HEK293 (cell line): ENCODE data around the gene PRR16.

ENCODE experiments used
- CTCF ChIA-PET: fragments of 350-600 bp; formaldehyde crosslinking; extraction: SDS; loops from one replicate; lab custom pipeline; 2021; ENCODE audit warnings: antibody characterized with exemption; lab: Yijun Ruan, JAX
- POLR2A ChIA-PET: fragments of 300-600 bp; formaldehyde crosslinking; extraction: SDS; loops from one replicate; lab custom pipeline; 2020; ENCODE audit warnings: antibody characterized with exemption, inconsistent platforms; lab: Yijun Ruan, JAX
- H3K27ac ChIP-seq: fragments of 200-500 bp; sonication (Bioruptor generic); 2 replicates; pipeline ENCODE4 v1.5.1; 2014; ENCODE audit warnings: low read depth, low read length, control low read depth, inconsistent platforms; ENCODE audit errors: extremely low read depth
- H3K36me3 ChIP-seq, 2 experiments: fragments of 200-500 bp in 1 of 2; sonication (Bioruptor generic) in 1 of 2; 1 replicate in 1 of 2; 2 replicates in 1 of 2; pipeline ENCODE4 v1.5.1; 2014 to 2017; ENCODE audit warnings: inconsistent platforms in 2 of 2, low read length in 2 of 2; ENCODE audit not compliant: control insufficient read depth in 2 of 2, insufficient read depth in 1 of 2
- H3K4me1 ChIP-seq: fragments of 200-500 bp; sonication (Bioruptor generic); 2 replicates; pipeline ENCODE4 v1.5.1; 2014; ENCODE audit warnings: mild to moderate bottlenecking, low read length, inconsistent platforms; ENCODE audit not compliant: control insufficient read depth, insufficient read depth
- H3K4me3 ChIP-seq: 2 replicates; pipeline ENCODE4 v1.5.1; 2011; ENCODE audit warnings: low read depth, mild to moderate bottlenecking, control low read depth, low read length, moderate library complexity
- H3K9me3 ChIP-seq: fragments of 200-500 bp; sonication (Bioruptor generic); 2 replicates; pipeline ENCODE4 v1.5.1; 2014; ENCODE audit warnings: low read depth, low read length, inconsistent platforms; ENCODE audit not compliant: control insufficient read depth, insufficient read depth
- BCL6B ChIP-seq: fragments of 450-650 bp; formaldehyde crosslinking; IDR thresholded peaks from 2 replicates; pipeline ENCODE4 v1.5.1; 2017; ENCODE audit warnings: missing biosample characterization, missing genetic modification characterization
- EGR2 ChIP-seq: fragments of 450-650 bp; formaldehyde crosslinking; IDR thresholded peaks from 2 replicates; pipeline ENCODE4 v1.5.1; 2016; ENCODE audit warnings: low read depth, missing biosample characterization, missing genetic modification characterization
- GLI4 ChIP-seq: fragments of 450-650 bp; formaldehyde crosslinking; IDR thresholded peaks from 2 replicates; pipeline ENCODE4 v1.5.1; 2016; ENCODE audit warnings: missing biosample characterization, missing genetic modification characterization
- HOXA7 ChIP-seq: sonication (generic); formaldehyde crosslinking; IDR thresholded peaks from 2 replicates; pipeline ENCODE4 v1.8.1; 2022; ENCODE audit warnings: missing genetic modification reagents, borderline replicate concordance
- INSM2 ChIP-seq: fragments of 450-650 bp; formaldehyde crosslinking; IDR thresholded peaks from 2 replicates; pipeline ENCODE4 v1.5.1; 2016; ENCODE audit warnings: missing biosample characterization, missing genetic modification characterization
- KLF16 ChIP-seq: fragments of 450-650 bp; formaldehyde crosslinking; IDR thresholded peaks from 2 replicates; pipeline ENCODE4 v1.5.1; 2017; ENCODE audit warnings: missing biosample characterization, missing genetic modification characterization
- KLF17 ChIP-seq: fragments of 450-650 bp; formaldehyde crosslinking; IDR thresholded peaks from 2 replicates; pipeline ENCODE4 v1.5.1; 2016; ENCODE audit warnings: missing biosample characterization, missing genetic modification characterization
- PRDM4 ChIP-seq: fragments of 450-650 bp; formaldehyde crosslinking; IDR thresholded peaks from 2 replicates; pipeline ENCODE4 v1.5.1; 2017; ENCODE audit warnings: missing biosample characterization, missing genetic modification characterization
- SCRT2 ChIP-seq: fragments of 450-650 bp; formaldehyde crosslinking; IDR thresholded peaks from 2 replicates; pipeline ENCODE4 v1.5.1; 2016; ENCODE audit warnings: missing biosample characterization, missing genetic modification characterization
- TCF7L2 ChIP-seq: IDR thresholded peaks from 2 replicates; pipeline ENCODE4 v1.6.1; 2011; ENCODE audit warnings: low read depth, mild to moderate bottlenecking, inconsistent platforms, low read length, moderate library complexity, borderline replicate concordance
- ZBTB11 ChIP-seq: fragments of 450-650 bp; formaldehyde crosslinking; conservative IDR thresholded peaks from 2 replicates; pipeline ENCODE4 v1.5.1; 2016; ENCODE audit warnings: low read depth, missing biosample characterization, missing genetic modification characterization
- ZBTB17 ChIP-seq: fragments of 450-650 bp; formaldehyde crosslinking; IDR thresholded peaks from 2 replicates; pipeline ENCODE4 v1.5.1; 2016; ENCODE audit warnings: missing biosample characterization, missing genetic modification characterization
- ZBTB48 ChIP-seq: fragments of 450-650 bp; formaldehyde crosslinking; IDR thresholded peaks from 2 replicates; pipeline ENCODE4 v1.5.1; 2016; ENCODE audit warnings: missing biosample characterization, missing genetic modification characterization
- ZEB2 ChIP-seq: fragments of 450-650 bp; formaldehyde crosslinking; IDR thresholded peaks from 2 replicates; pipeline ENCODE4 v1.5.1; 2016; ENCODE audit warnings: missing biosample characterization, missing genetic modification characterization
- ZNF138 ChIP-seq: fragments of 450-650 bp; formaldehyde crosslinking; IDR thresholded peaks from 2 replicates; pipeline ENCODE4 v1.5.1; 2016; ENCODE audit warnings: missing biosample characterization, missing genetic modification characterization, borderline replicate concordance
- ZNF211 ChIP-seq: fragments of 450-650 bp; formaldehyde crosslinking; IDR thresholded peaks from 2 replicates; pipeline ENCODE4 v1.5.1; 2016; ENCODE audit warnings: low read depth, missing biosample characterization, missing genetic modification characterization
- ZNF221 ChIP-seq: fragments of 450-650 bp; formaldehyde crosslinking; IDR thresholded peaks from 2 replicates; pipeline ENCODE4 v1.5.1; 2017; ENCODE audit warnings: missing biosample characterization, missing genetic modification characterization, borderline replicate concordance
- ZNF302 ChIP-seq: fragments of 450-650 bp; formaldehyde crosslinking; IDR thresholded peaks from 2 replicates; pipeline ENCODE4 v1.5.1; 2016; ENCODE audit warnings: missing biosample characterization, missing genetic modification characterization, low read depth
- ZNF37A ChIP-seq: fragments of 450-650 bp; IDR thresholded peaks from 2 replicates; pipeline ENCODE4 v1.5.1; 2018; ENCODE audit warnings: missing biosample characterization, missing genetic modification characterization
- ZNF398 ChIP-seq: fragments of 450-650 bp; formaldehyde crosslinking; IDR thresholded peaks from 2 replicates; pipeline ENCODE4 v1.5.1; 2017; ENCODE audit warnings: missing biosample characterization, missing genetic modification characterization
- ZNF404 ChIP-seq: fragments of 450-650 bp; formaldehyde crosslinking; IDR thresholded peaks from 2 replicates; pipeline ENCODE4 v1.5.1; 2017; ENCODE audit warnings: missing biosample characterization, missing genetic modification characterization
- ZNF473 ChIP-seq: fragments of 450-650 bp; formaldehyde crosslinking; IDR thresholded peaks from 2 replicates; pipeline ENCODE4 v1.5.1; 2017; ENCODE audit warnings: missing biosample characterization, missing genetic modification characterization
- ZNF529 ChIP-seq: fragments of 450-650 bp; formaldehyde crosslinking; IDR thresholded peaks from 2 replicates; pipeline ENCODE4 v1.5.1; 2017; ENCODE audit warnings: missing genetic modification characterization, missing biosample characterization; ENCODE audit not compliant: insufficient replicate concordance
- ZNF624 ChIP-seq: fragments of 450-650 bp; formaldehyde crosslinking; IDR thresholded peaks from 2 replicates; pipeline ENCODE4 v1.5.1; 2017; ENCODE audit warnings: missing biosample characterization, missing genetic modification characterization
- ZNF76 ChIP-seq: fragments of 450-650 bp; formaldehyde crosslinking; IDR thresholded peaks from 2 replicates; pipeline ENCODE4; 2016; ENCODE audit warnings: low read depth, missing biosample characterization, missing genetic modification characterization, borderline replicate concordance

Gene PRR16

GRCh38 chr5:120640778-120641177 lies 176.7 kb downstream of the PRR16 start:
- H3K36me3 ChIP-seq = no peaks in the 10 kb centered on the region
- ChIA-PET CTCF (interaction anchor here (0.6 kb wide), 1 partner anchor 1691 kb away, joined by 3 read pairs; no protein-coding TSS in a partner anchor), POLR2A (no interaction called here)
- no peak overlapping the region for H3K4me3 ChIP-seq
- no peak for TF ChIP-seq ZNF302 (tag by site-specific recombination)
- TF ChIP-seq EGR2 (tag by site-specific recombination) = no peak
- no peak for TF ChIP-seq ZNF398
- no peak for TF ChIP-seq ZBTB17
- no peak for TF ChIP-seq PRDM4
- TF ChIP-seq GLI4 (tag by site-specific recombination) = no peak
- TF ChIP-seq INSM2 (tag by site-specific recombination) = no peak
- no peak for TF ChIP-seq ZNF37A (tag by site-specific recombination)
- H3K9me3 ChIP-seq = no peaks in the 10 kb centered on the region
- H3K27ac ChIP-seq = no peak overlapping the region
- no peaks in the 10 kb centered on the region for H3K4me1 ChIP-seq

GRCh38 chr5:120644516-120644915 lies 180.4 kb downstream of the PRR16 start:
- H3K4me1 ChIP-seq = no peaks in the 10 kb centered on the region
- H3K27ac ChIP-seq = no peak overlapping the region
- ChIA-PET POLR2A (no interaction called here), CTCF (no interaction called here)
- no peak overlapping the region for H3K4me3 ChIP-seq
- H3K9me3 ChIP-seq = no peaks in the 10 kb centered on the region
- H3K36me3 ChIP-seq = no peaks in the 10 kb centered on the region
- TF ChIP-seq KLF16 (tag by site-specific recombination) (no peak), ZNF221 (tag by site-specific recombination) (no peak), ZNF76 (no peak), ZNF529 (tag by site-specific recombination) (no peak), ZBTB17 (no peak), KLF17 (no peak), ZNF404 (tag by site-specific recombination) (no peak), ZNF473 (tag by site-specific recombination) (no peak), ZBTB48 (tag by site-specific recombination) (no peak), ZNF138 (tag by site-specific recombination) (no peak), HOXA7 (CRISPR knock-in tag) (no peak), BCL6B (tag by site-specific recombination) (no peak), ZEB2 (no peak), ZNF624 (tag by site-specific recombination) (no peak), ZBTB11 (tag by site-specific recombination) (no peak), TCF7L2 (no peak), SCRT2 (tag by site-specific recombination) (no peak), ZNF211 (tag by site-specific recombination) (no peak)
